Inferior parietal cortex (tissue), 1 donor: ENCODE data around the gene BMI1.
"Not testable (repeated sequence)": the region's sequence is repeated elsewhere in the genome, so short reads cannot be mapped to it uniquely, and the experiment has no call there.

Source experiments
- DNase-seq: peaks from one replicate; pipeline ENCODE4 v3.0.0-alpha.2; 2016; ENCODE audit errors: extremely low spot score

The BMI1 gene

DNA sequence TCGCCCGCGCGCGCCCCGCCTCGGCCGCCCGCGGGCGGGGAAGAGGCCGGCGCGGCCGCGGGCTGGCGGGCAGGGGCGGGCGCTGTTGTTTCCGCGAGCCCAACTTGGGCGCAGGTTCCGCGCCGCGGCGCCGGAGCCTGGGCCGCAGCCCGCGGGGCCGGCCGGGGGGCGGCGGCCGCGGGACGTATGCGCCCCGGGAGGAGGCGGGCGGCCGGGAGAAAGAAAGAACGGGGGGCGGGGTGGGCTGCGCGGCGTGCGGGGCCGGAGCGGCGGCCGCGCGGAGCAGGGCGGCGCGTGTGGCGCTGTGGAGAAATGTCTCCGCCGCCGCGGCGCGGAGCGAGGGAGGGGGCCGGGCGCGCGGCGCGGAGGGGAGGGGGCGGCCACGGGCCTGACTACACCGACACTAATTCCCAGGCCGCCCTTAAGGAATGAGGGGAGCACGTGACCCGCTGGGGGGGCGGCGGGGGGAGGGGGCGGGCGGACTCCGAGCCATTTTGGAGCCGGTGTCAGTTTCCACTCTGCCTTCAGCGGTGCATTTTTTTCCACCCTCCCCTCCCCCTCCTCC is at the start of gene BMI1:
BMI1 (plus strand) TSS at position 509 of the 565 bp plus-strand sequence. CDS start 5,351 bp downstream, outside the sequence.
- DNase-seq: peak; percentile 59

DNA sequence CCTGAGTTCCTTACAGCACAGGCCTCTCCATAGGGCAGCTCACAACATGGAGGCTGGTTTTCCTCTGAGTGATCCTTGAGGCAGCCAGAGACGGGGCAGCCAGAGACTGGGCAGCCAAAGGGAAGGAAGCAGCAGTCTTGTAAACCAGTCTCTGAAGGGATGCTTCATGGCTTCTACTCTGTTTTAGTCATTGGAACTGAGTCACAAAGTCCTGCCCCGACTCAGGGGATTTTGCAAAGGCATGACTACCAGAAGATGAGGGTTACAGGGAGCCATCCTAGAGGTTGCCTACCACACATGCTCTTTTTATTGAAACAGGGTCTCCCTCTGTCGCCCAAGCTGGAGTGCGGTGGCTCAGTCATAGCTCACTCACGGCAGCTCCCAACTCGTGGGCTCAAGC is 49.1 kb upstream of the BMI1 start:
- DNase-seq: no peak

DNA sequence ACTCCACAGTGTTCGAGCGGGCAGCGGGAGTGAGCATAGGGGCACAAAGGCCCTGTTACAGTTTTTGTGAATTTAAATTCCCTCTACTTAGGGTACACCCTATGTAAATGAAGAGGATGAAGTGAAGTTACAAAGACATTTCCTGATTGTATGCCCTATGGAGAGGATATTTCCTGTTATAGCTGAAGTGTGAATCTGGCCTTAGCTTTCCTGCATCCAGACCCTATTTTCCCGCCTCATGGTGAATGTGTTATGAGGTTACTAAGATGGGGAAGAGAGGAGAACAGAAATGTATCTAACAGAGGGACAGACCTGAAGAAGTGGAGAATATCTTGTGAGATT is 42.5 kb upstream of the BMI1 start:
- DNase-seq: no peak

DNA sequence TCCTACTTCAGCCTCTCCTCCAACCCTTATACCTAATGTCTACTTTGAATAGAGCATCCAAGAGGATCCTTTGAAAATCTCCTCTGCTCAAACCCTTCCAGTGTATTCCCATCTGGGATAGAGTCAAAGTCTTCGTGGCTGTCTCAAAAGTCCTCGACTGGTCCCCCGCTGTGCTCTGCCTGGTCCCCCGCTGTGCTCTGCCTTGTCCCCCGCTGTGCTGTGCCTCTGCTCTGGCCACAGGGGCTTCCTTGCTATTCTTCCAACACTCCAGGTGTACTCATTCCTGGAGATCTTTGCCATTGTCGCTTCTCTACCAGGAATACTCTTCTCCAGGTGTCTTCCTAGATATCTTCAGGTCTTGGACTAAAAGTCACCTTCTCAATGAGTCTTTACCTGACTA is 40.8 kb upstream of the BMI1 start:
- DNase-seq: no peak

DNA sequence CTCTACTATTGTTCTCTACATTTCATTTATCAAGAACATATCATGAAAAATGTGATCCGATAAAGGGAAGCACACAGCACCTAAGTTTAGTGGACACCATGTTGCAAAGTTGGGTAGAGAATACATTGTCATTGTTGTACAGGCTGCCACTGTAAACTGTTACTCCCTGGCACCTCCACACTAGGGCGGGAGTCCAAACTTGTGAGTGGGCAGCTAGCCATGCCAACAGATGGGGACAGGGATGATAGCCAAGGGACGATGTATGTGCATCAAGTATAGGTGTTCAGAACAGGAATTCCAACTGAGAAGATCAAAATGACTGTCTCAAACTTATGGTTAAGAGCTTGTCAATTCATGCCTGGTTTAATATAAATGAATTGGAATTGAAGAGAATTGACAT is 35.8 kb upstream of the BMI1 start:
- peak; percentile 3 for DNase-seq

DNA sequence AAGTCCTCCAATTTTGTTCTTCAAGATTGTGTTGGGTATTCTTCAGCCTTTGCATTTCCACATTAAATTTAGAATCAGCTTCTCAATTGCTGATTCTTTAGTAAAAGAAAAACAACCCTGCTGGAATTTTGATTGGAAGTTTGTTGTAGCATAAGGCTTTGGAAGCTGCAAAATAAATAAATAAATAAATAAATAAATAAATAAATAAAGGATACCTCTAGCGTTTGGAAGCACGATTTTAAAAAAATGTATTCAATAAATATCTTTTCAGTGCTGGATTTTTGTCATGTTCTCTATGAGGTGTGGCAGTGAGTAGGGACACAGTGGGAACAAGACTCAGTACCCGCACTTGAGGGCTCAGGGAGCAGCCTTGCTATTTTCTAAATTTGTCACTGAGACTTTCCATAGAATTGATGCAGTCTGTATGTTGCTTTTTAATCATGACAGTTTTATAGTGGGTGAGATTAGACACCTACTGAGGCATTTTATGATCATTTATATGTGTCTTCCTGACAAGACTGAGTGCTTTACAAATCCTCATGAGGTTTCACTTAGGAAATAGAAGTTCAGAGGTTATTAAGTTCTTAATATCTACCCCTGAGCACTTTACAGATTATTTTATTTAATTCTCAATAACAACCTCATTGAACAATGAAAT is 27.0 kb upstream of the BMI1 start:
- no peak for DNase-seq

DNA sequence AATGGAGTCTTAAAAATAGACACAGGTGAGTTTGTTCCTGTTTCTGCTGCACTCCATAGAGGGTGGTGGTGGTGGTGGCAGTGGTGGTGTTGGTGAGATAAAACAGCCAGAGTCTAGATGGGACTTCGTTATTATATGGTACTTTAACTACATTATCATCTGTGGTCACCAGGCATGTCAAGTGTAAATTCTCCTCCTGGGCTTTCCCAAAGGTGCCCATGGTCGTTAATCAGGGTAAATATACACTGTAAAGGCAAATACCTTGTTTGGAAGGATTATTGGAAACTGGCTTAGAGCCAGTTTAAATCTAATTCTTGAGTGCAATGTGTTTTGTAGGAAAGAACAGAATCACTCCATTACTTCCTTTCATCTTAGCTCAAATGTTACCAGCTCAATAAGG is 26.2 kb upstream of the BMI1 start:
- no peak for DNase-seq

DNA sequence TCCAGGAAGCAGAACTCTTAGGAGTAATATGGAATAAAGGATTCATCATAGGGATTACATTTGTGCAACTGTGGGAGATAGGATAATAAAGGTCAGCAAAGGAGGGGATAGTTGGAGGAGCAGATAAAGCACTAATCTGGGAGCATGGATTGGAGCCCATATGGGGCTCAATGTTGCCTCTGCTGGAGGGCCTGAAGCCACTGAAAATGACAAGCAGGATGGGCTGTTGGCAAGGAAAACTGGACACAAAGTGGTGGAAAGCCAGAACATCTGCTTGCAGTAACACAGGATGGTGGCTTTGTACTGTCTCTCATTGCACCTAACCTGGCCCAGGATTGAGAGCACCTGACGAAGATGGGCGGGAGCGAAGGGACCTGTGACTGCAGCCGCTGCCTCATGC is 19.7 kb upstream of the BMI1 start:
- no peak for DNase-seq

DNA sequence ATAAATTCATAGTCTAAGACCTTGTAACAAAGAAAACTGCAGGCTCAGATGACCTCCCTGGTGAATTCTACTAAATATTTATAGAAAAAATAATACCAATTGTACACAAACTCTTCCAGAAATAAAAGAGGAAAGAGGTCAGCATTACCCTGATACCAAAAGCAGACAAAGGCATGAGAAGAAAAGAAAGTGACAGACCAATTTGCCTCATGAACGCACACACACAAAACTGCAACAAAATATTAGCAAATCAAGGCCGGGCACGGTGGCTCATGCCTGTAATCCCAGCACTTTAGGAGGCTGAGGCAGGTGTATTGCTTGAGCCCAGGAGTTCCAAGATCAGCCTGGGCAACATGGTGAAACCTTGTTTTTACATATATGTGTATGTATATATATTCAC is 17.4 kb upstream of the BMI1 start:
- no peak for DNase-seq

DNA sequence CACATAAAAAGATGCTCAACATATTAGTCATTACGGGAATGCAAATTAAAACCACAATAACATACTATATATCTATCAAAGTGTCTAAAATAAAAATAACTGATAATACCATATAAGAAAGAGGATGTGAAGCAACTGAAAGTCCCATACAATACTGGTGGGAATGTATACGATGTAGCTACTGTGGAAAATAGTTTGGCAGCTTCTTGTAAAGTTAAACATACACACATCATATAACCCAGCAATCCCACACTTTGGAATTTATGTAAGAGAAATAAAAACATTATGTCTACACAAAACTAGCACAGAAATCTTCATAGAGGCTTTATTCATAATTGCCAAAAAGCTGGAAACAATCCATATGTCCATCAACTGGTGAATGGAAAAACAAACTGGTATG is 15.2 kb upstream of the BMI1 start:
- no peak for DNase-seq

DNA sequence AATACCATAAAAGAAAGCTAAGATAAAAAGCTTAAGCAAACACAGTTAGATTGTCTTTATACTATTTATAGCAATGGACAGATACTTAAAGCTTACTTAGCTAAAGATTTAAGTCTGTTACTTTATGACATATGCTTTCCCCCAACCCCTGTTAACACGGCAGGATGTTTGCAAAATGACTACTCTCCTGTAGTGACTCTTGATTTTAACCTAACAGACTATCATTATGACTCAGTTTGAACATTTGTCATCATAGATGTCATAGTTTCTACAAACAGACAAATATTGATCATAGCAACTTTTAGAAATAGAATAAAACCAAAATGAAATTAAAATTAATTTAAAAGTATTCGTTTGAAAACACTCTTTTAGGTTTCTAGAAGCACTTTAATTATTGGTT is 12.5 kb upstream of the BMI1 start:
- no peak for DNase-seq

DNA sequence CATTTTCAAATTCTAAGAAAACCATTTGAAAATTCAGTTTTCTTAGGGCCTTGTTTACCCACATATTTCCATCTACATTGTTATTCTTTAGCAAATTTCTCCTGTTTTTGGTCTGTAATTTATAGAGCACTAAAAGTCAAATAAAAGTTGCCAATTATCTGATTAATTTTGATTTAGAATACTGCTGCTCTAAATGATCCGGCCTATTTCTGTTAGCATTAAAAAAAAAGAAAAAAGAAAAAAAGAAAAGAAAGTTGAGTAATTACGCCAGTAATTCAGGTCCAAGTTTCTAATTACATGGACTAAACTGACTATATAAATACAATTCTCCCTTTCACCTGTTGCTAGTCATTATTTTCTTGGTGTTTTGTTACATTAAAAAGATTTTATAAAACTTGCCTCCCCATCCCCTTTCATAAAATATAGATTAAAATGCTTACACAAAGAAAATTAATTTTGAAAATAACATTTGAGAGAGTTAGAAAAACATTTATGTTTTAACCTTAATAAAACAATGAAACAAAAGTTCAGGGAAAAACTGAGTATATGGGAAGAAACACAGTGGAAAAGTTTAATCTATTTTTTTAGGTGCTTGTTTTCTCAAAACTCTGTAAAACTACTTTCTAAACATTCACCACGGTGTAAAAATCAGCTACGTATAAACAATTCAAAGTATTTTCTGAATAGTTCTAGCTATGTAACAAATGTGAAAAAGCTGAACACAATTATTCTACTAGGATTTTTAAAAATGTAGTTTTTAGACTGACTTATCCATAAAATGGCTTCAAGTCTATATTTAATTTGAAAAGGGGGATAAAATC is 11.5 kb upstream of the BMI1 start:
- DNase-seq: no peak

DNA sequence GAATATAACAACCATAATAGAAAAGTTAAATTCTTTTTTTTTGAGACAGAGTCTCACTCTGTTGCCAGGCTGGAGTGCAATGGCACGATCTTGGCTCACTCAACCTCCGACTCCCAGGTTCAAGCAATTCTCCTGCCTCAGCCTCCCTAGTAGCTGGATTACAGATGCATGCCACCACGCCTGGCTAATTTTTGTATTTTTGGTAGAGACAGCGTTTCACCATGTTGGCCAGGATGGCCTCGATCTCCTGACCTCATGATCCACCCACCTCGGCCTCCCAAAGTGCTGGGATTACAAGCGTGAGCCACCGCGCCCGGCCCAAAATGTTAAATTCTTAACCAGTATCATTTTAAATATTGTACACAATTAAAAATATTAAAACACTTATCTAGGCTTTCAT is 10.9 kb upstream of the BMI1 start:
- not testable (repeated sequence) for DNase-seq

DNA sequence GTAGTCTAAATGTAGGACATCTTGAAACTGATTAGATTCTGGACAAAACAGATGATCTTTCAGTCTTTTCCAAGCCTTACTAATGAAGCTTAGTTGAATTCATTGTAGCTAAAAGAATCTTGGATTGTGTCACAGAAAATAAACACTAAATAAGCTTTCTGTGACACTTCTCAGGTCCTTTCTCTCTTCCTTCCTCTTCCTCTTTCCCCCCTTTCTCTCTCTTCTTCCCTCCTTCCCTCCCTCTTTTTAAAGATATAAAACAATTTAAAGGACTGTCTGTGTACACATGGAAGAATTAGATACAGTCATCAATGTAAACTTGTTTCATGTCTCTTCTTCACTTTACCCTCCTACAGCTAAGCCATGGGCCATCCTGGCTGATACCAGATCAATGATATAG is 10.0 kb upstream of the BMI1 start:
- DNase-seq: no peak

DNA sequence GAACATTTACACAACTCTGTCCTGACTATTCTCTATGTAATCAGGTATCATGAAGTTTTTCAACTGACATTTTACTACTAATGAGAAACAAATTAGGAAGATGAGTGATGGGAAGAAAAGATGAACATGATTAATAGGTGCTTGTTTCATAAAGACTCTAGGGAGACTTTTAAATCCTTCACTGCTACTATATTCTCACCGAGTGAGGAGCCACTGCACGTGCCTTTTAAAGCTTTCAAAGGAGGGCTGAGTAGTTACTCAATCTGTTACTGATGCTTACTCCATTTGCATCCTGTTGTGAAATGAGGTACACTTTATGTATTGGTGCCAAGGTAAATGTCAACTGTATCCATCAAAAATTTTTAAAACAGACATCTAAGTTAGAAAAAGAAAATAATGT is 6.0 kb upstream of the BMI1 start:
- DNase-seq: no peak

DNA sequence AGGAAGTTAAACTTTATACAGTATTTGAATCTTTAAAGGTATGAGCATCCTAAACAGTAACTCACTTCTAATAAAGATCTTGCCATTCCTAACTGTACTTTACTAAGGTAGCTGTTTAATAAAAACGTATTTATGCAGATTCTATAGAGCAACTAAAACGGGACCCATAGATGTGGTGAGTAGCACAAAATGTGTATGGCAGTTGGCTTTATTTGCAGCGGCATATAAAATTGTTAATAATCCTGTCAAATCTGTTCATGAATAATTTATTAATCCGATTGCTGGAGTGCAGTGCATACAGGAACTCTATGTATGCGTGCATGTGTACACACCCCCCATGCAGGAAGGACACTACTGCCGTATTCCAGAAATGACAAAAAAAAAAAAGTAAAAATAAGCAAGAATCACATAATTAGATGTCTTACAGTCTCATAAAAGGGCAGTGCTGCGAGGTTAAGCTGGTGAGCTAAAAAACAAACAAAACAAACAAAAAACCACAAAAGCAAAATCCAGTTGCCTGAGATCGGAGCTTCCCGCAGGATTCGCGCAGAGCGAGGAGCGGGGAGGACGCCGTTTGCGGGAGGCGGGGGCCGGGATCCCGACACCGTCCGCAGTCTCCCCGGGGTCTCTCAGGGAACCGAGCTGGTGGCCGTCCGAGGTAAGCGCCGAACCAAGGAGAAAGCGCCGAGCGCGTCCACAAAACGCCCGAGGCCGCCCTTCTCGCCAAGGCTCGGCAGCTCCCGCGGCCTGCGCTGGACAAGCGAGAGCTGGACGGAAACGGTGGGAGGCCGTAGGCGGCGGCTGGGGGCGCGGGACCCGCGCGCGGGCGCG is 5.2 kb upstream of the BMI1 start:
- DNase-seq: no peak

DNA sequence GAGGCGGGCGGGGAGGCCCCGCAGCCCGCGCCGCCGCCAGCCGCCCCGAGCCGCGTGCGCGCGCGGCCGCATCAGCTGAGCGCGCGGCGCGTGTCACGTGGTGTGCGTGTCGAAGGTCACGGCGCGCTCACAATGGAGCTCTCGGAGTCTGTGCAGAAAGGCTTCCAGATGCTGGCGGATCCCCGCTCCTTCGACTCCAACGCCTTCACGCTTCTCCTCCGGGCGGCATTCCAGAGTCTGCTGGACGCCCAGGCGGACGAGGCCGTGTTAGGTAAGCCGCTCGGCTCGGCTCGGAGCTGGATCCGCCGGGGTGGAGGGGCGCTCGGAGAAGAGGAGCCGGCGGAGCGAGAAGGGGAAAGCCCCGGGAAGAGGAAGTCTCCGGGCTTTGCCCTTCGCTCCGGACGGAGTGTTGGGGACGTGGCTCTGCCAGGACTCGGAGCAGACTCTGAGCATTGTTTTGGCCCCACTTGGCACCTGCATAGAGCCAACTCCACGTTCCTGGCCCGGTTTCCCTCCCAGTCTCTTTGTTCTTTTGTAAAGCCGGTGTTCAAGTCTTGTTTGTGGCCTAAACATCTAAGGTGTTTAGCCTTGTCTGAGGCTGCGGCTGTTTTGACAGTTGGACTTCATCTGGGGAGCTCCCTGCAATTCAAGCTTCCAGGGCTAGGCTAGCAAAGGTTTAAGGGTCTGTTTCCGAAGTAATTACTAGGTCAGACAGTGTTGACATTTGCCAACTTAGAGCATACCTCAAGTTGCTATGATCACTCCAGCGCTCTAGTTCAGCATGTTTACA is 4.4 kb upstream of the BMI1 start, which contains the start of gene COMMD3:
COMMD3 (plus strand) TSS at position 103 of the 790 bp plus-strand sequence; CDS start at position 133, 30 bp downstream.
- peak; percentile 92 for DNase-seq

DNA sequence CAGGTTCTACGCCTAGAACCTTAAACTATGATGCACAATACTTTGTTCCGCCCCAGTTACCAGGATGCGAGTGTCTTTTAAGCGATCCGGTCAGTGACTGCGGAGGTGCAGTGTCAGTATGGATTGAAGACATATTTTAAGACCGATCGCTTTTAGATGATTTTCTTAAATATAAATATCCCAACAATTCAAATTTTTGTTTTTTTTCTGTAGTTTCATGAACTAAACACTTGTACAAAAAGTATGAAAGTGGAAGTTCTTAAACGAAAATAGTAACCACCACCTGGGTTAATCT is 3.9 kb upstream of the BMI1 start:
- no peak for DNase-seq

DNA sequence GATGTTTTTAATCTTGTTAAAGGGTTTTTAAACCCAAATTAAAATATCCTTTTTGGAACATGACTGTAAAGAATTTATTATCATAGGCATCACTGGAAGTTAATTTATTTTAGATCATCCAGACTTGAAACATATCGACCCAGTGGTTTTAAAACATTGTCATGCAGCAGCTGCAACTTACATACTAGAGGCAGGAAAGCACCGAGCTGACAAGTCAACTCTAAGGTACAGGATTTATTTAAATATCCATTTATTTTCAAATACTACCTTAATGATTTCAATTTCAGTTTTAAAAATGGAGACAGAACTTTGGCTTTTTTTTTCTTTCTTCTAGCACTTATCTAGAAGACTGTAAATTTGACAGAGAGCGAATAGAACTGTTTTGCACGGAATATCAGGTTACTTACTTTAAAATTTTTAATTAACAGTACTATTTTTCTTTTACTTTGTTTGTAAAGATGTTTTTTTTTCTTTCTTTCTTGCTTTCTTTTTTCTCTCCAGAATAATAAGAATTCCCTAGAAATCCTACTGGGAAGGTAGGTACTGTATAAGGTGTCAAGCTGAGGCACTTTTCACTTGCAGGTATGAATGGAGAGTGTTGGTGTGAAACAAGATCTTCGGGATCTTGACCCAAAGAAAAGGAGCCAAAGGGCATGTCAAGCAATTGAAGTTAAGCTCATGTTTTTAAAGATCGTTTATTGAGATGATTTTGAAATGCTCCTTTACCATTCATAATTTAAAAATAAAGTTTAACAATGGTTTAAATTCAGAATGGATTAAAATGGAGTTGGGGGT is 2.9 kb upstream of the BMI1 start:
- DNase-seq: no peak

DNA sequence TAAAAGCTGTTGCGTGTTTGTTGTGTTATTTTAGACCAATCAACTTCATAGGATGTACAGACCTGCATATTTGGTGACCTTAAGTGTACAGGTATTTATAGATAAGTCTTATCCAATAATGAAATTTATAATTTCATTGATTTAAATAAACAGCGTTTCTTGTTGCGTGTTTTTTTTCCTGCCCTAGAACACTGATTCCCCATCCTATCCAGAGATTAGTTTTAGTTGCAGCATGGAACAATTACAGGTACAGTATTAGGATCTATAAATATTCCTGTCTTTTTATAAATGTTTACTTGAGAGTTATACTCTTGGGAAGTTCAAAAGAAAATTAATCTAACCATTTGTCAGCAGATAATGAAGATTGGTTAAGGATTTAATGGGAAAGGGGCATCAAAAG is 2.1 kb upstream of the BMI1 start:
- no peak for DNase-seq

DNA sequence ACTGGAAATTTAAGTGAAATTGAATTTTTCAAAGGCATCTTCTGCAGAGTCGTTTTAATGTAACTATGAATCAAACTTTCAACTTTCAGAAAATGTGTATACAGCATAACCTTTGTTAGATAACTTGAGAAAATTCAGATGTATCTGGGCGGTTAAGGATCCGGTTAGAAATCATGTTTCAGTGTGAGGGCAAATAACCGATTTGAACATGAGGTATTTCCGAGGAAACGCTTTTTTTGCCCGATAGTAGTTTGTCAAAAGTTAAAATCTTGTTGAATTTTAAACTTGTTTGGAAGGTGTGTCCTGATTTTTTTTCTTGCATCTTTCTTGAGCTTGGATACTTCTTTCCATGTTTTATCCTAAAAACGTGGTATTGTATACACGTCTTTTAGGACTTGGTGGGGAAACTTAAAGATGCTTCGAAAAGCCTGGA is 1.3 kb upstream of the BMI1 start:
- DNase-seq: no peak
